Aorta (tissue), 5 donors: ENCODE results near the gene IQSEC3. TPM values are rescaled to one million over a fixed set of nuclear protein-coding genes. Genes with fewer than 3 reads are reported as not detected.
A peak's percentile ranks its signal among the peaks of the same experiment; 100 is the strongest.

Source experiments
- ATAC-seq: fragments of 200-7000 bp; cut with Tn5 transposase; one replicate; pipeline ENCODE4 v1.9.1; 2022; ENCODE audit warnings: moderate library complexity; ENCODE audit not compliant: low FRiP score
- DNase-seq, 2 donors: peaks; one replicate each; pipeline ENCODE4 v3.0.0-alpha.2; 2020
- H3K27ac ChIP-seq, 2 donors: one replicate each; pipeline ENCODE4 v1.5.1; 2013; ENCODE audit warnings: low read length in 2 of 2, mild to moderate bottlenecking in 2 of 2, moderate library complexity in 2 of 2, control low read depth in 1 of 2, inconsistent platforms in 1 of 2, low read depth in 1 of 2
- H3K27me3 ChIP-seq, 2 donors: one replicate each; pipeline ENCODE4 v1.6.1; 2013; ENCODE audit warnings: control low read depth in 1 of 2, low read length in 1 of 2, mild to moderate bottlenecking in 1 of 2, moderate library complexity in 1 of 2; ENCODE audit not compliant: insufficient read depth in 2 of 2, control insufficient read depth in 1 of 2
- H3K36me3 ChIP-seq, 2 donors: one replicate each; pipeline ENCODE4 v1.6.1; 2013; ENCODE audit warnings: control low read depth in 1 of 2, low read length in 1 of 2, mild to moderate bottlenecking in 1 of 2; ENCODE audit not compliant: insufficient read depth in 2 of 2, control insufficient read depth in 1 of 2
- H3K4me1 ChIP-seq, 2 donors: one replicate each; pipeline ENCODE4 v1.6.1; 2013; ENCODE audit warnings: low read length in 2 of 2, control low read depth in 1 of 2, mild to moderate bottlenecking in 1 of 2, moderate library complexity in 1 of 2; ENCODE audit not compliant: insufficient read depth in 2 of 2, control insufficient read depth in 1 of 2
- H3K4me3 ChIP-seq, 2 donors: one replicate each; pipeline ENCODE4 v1.5.1; 2013; ENCODE audit warnings: low read length in 2 of 2, control low read depth in 1 of 2, mild to moderate bottlenecking in 1 of 2
- H3K9me3 ChIP-seq: one replicate; pipeline ENCODE4 v1.6.1; 2013; ENCODE audit warnings: mild to moderate bottlenecking, low read length; ENCODE audit not compliant: control insufficient read depth
- WGBS, 2 donors: extraction: QIAGEN DNeasy Blood & Tissue Kit; methylation state at CpG; one replicate each; pipeline ENCODE4 v1.1.7; 2013; 5-methylcytosine and 5-hydroxymethylcytosine counted together
- intact Hi-C, 2 donors: fragments of 100-400 bp; cut with DNase I; formaldehyde crosslinking; loops; one replicate each; pipeline versions ENCODE4 v1.14.2 to v1.15.0; 2022
- polyA plus RNA-seq, 2 donors: library from polyadenylated mRNA; stranded (reverse); fragments of 200-250 nt; gene quantifications; one replicate each; pipeline ENCODE4 v1.2.3, GENCODE V29; 2013
- total RNA-seq, 2 donors: library from RNA; stranded (reverse); fragmentation: NEBNext Ultra II Directional; extraction: Animal tissue kit (Norgen Biotek cat#: 25700); gene quantifications; one replicate each; pipeline ENCODE4 v1.2.1, GENCODE V29; 2021
- donor health status: healthy with polysubstance abuse.
- donor health status: Bipolar disorder and iron deficiency.
- donor health status: DM: no; HTN: no; CAD: no.
- donor health status: DM: no; HTN: no; CAD: no.
- donor health status: DM: yes; HTN: yes; CAD: no.

The IQSEC3 gene
- total and polyA plus RNA-seq, 4 donors, result 0.15 to 6.4 (median 3.0) TPM; not detected in 1

GRCh38 chr12:153080-153746, 86.6 kb downstream of the IQSEC3 start:
- DNase-seq (peak in 1 of 2 donors; percentile 77), ATAC-seq (peak; percentile 8)
- H3K4me3 ChIP-seq, result no peak overlapping the region
- intact Hi-C loops, result no loop called here
- no peaks in the 10 kb centered on the region for H3K4me1 ChIP-seq
- no peaks in the 10 kb centered on the region for H3K9me3 ChIP-seq
- H3K27me3 ChIP-seq, result no peaks in the 10 kb centered on the region
- H3K27ac ChIP-seq, result no peak overlapping the region
- H3K36me3 ChIP-seq, result no peaks in the 10 kb centered on the region
- 26 to 34% methylated on average over 11 of the region's 11 CpGs for WGBS, 2 donors

- H3K27me3 ChIP-seq, result no peaks in the 10 kb centered on the region
- no peak overlapping the region for H3K4me3 ChIP-seq
- no peaks in the 10 kb centered on the region for H3K4me1 ChIP-seq
- no peaks in the 10 kb centered on the region for H3K9me3 ChIP-seq
- WGBS, 2 donors, result 90 to 92% methylated on average over 12 of the region's 12 CpGs
- DNase-seq (no peak), ATAC-seq (no peak)
- no peak overlapping the region for H3K27ac ChIP-seq
- intact Hi-C loops, result no loop called here
- no peaks in the 10 kb centered on the region for H3K36me3 ChIP-seq
These were observed 87.5 kb downstream of the IQSEC3 start for GRCh38 chr12:154058-154457.

GRCh38 chr12:155006-155405, 88.4 kb downstream of the IQSEC3 start:
- Histone ChIP-seq H3K36me3 (no peaks in the 10 kb centered on the region), H3K27ac (no peak overlapping the region), H3K27me3 (no peaks in the 10 kb centered on the region), H3K4me1 (no peaks in the 10 kb centered on the region), H3K9me3 (no peaks in the 10 kb centered on the region), H3K4me3 (no peak overlapping the region)
- 77 to 78% methylated on average over 9 of the region's 9 CpGs for WGBS, 2 donors
- ATAC-seq, result no peak
- no peak for DNase-seq
- intact Hi-C loops, result no loop called here

GRCh38 chr12:155646-156045, 89.1 kb downstream of the IQSEC3 start:
- no peaks in the 10 kb centered on the region for H3K9me3 ChIP-seq
- no peaks in the 10 kb centered on the region for H3K4me1 ChIP-seq
- no peaks in the 10 kb centered on the region for H3K27me3 ChIP-seq
- no peak for ATAC-seq
- WGBS, 2 donors, result 76 to 86% methylated on average over 8 of the region's 8 CpGs
- no peak overlapping the region for H3K27ac ChIP-seq
- no peak overlapping the region for H3K4me3 ChIP-seq
- H3K36me3 ChIP-seq, result no peaks in the 10 kb centered on the region
- DNase-seq, result no peak
- intact Hi-C loops, result no loop called here

GRCh38 chr12:156945-157344, 90.4 kb downstream of the IQSEC3 start:
- H3K4me1 ChIP-seq, result no peaks in the 10 kb centered on the region
- no peak overlapping the region for H3K4me3 ChIP-seq
- intact Hi-C loops, result no loop called here
- 91 to 93% methylated on average over 13 of the region's 13 CpGs for WGBS, 2 donors
- no peaks in the 10 kb centered on the region for H3K9me3 ChIP-seq
- H3K36me3 ChIP-seq, result no peaks in the 10 kb centered on the region
- DNase-seq (no peak), ATAC-seq (no peak)
- no peaks in the 10 kb centered on the region for H3K27me3 ChIP-seq
- H3K27ac ChIP-seq, result no peak overlapping the region

- no peaks in the 10 kb centered on the region for H3K27me3 ChIP-seq
- no peaks in the 10 kb centered on the region for H3K9me3 ChIP-seq
- H3K27ac ChIP-seq, result no peak overlapping the region
- H3K4me1 ChIP-seq, result no peaks in the 10 kb centered on the region
- intact Hi-C loops, result no loop called here
- H3K36me3 ChIP-seq, result no peaks in the 10 kb centered on the region
- WGBS, 2 donors, result 91 to 92% methylated on average over 12 of the region's 12 CpGs
- H3K4me3 ChIP-seq, result no peak overlapping the region
- no peak for ATAC-seq
- DNase-seq, result no peak
These were observed 91.1 kb downstream of the IQSEC3 start for GRCh38 chr12:157644-158043.

- H3K36me3 ChIP-seq, result no peaks in the 10 kb centered on the region
- ATAC-seq, result no peak
- DNase-seq, result no peak
- no peak overlapping the region for H3K4me3 ChIP-seq
- no peak overlapping the region for H3K27ac ChIP-seq
- intact Hi-C loops, result no loop called here
- no peaks in the 10 kb centered on the region for H3K9me3 ChIP-seq
- 60 to 66% methylated on average over 7 of the region's 7 CpGs for WGBS, 2 donors
- no peaks in the 10 kb centered on the region for H3K4me1 ChIP-seq
- no peaks in the 10 kb centered on the region for H3K27me3 ChIP-seq
These were observed 92.7 kb downstream of the IQSEC3 start for GRCh38 chr12:159156-159782.

GRCh38 chr12:160858-161257, 94.3 kb downstream of the IQSEC3 start:
- no peak overlapping the region for H3K27ac ChIP-seq
- no peak for ATAC-seq
- intact Hi-C loops, result no loop called here
- H3K9me3 ChIP-seq, result no peaks in the 10 kb centered on the region
- no peak overlapping the region for H3K4me3 ChIP-seq
- no peak for DNase-seq
- no peaks in the 10 kb centered on the region for H3K27me3 ChIP-seq
- H3K4me1 ChIP-seq, result no peaks in the 10 kb centered on the region
- no peaks in the 10 kb centered on the region for H3K36me3 ChIP-seq
- 63 to 65% methylated on average over 9 of the region's 9 CpGs for WGBS, 2 donors

GRCh38 chr12:161823-162222, 95.3 kb downstream of the IQSEC3 start:
- no peak overlapping the region for H3K27ac ChIP-seq
- intact Hi-C loops, result no loop called here
- H3K36me3 ChIP-seq, result no peaks in the 10 kb centered on the region
- no peak overlapping the region for H3K4me3 ChIP-seq
- no peaks in the 10 kb centered on the region for H3K4me1 ChIP-seq
- 87% methylated on average over 8 of the region's 8 CpGs for WGBS, 2 donors
- no peaks in the 10 kb centered on the region for H3K9me3 ChIP-seq
- no peaks in the 10 kb centered on the region for H3K27me3 ChIP-seq
- ATAC-seq, result no peak
- no peak for DNase-seq
